NCI-H526 treated with DMSO at 0.1 percent for 48 hours (cell line): ENCODE results near the gene UNC45B.
"Not testable (repeated sequence)": the region's sequence is repeated elsewhere in the genome, so short reads cannot be mapped to it uniquely, and the experiment has no call there.

ENCODE experiments used
- DNase-seq: peaks from one replicate; lab custom pipeline; 2025; lab: John Stamatoyannopoulos, UW

Gene UNC45B

DNA sequence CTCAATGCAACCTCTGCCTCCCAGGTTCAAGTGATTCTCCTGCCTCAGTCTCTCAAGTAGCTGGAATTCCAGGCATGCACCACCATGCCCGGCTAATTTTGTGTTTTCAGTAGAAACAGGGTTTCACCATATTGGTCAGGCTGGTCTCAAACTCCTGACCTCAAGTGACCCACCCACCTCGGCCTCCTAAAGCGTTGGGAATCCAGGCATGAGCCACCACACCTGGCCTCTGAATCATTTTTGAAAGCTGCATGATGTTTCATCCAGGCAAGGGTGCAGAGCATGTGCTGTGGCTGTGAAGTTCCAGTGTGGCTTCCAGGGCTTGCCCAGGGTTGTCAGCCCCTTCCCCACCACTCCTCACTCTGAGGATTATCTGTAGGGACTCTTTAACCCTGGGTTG lies 24.7 kb downstream of the UNC45B start:
- not testable (repeated sequence) for DNase-seq

DNA sequence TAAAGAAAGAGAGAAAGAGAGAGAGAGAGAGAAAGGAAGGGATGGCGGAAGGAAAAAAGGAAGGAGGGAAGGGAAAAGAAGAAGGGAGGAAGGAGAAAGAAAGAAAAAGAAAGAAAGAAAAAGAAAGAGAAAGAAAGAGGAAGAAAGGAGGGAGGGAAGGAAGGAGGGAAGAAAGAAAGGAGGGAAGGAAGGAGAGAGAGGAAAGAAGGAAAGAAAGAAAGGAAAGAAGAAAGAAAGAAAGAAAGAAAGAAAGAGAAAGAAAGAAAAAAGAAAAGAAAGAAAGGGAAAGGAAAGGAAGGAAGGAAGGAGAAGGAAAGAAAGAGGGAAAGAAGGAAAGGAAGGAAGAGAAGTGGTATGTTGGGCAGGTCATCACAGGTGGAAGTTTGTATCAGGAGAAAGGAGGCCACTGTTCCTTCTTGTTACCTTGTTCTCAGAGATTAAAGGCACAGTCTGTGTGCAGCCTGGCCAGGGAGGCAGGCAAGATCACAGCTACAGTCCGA lies 27.3 kb downstream of the UNC45B start:
- no peak for DNase-seq

DNA sequence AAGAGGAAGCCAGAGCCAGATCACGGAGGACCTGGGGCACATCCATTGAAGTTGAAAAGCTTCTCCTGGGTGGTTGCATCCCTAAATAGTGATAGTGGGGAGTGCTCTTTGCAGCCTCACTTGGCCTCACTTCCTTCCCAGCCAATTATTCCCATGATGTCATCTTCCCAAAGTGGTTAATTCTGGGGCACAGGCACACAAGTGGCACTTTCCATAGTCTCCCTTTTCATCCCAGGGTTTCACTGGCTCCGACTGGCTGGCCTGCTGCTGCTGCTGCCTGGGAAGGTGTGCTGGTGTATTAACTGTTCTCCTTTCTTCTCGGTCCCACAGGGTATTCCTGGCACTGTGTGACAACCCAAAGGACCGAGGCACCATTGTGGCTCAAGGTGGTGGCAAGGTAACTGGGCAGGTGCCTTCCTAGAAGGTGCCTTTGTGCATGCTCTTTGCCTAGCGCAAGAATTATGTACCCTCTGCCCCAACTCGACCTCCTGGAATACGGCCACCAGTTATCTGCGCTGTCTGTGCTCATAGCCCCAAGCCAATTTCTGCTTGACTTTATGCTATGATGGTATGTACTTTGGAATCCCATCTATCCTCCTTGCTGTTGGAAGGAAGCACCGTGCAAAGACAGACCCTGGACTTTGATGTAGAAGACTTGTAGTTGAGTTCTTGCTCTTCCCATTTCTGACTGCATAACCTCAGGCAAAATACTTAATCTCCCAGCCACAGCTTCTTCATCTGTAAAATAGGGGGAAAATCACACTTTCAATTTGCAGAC lies 28.2 kb downstream of the UNC45B start:
- DNase-seq: no peak

DNA sequence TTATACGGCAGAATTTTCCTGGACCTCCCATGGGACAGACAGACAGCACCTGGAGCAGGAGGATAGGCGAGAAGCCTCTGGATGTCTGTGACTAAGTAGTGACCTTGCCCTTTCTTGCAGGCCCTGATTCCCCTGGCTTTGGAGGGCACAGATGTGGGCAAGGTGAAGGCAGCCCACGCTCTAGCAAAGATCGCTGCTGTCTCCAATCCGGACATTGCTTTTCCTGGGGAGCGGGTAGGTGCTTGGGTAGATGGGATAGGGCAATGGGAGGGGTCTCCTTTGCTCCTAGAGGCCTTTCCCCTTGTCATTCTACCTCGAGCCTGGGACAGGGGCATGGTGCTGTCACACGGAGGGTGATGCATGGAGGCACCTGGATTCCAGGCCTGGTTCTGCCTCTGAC lies 29.3 kb downstream of the UNC45B start:
- no peak for DNase-seq

DNA sequence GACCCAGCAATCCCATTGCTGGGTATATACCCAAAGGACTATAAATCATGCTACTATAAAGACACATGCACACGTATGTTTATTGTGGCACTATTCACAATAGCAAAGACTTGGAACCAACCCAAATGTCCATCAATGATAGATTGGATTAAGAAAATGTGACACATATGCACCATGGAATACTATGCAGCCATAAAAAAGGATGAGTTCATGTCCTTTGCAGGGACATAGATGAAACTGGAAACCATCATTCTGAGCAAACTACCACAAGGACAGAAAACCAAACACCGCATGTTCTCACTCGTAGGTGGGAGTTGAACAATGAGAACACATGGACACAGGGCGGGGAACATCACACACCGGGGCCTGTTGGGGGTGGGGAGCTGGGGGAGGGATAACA lies 31.8 kb downstream of the UNC45B start:
- DNase-seq: not testable (repeated sequence)

DNA sequence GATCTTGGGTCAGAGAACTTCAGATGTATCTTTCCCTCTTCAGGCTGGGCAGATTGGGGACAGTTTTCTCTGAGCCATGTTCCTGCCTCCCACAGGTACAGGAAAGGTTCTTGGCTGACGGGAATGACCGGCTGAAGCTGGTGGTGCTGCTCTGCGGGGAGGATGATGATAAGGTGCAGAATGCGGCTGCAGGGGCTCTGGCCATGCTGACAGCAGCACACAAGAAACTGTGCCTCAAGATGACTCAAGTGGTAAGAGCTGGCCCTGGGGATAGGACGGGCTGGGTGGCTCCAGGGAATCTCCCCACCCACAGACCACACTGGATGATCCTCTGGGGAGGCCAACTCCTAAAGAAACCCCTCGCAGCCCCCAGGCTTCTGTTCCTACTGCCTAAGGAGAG lies 35.7 kb downstream of the UNC45B start:
- DNase-seq: no peak

DNA sequence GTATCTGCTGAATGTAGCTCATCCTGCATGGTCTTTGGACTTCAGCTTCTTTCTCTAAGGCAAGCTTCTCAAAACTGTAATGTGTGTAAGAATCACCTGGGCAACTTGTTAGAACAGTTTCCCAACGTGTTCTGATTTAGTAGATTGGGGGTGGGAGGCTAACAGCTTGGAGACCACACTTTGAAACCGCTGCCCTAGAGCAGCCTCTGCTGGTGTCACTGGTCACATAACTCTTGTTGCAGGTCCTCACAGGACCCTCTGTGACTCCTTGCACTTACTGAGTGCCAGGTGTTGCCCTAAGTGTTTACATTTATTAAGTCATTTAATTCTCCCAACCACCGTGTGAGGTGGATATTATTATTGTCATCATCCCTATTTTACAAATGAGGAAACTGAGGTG lies 36.7 kb downstream of the UNC45B start:
- DNase-seq: no peak

DNA sequence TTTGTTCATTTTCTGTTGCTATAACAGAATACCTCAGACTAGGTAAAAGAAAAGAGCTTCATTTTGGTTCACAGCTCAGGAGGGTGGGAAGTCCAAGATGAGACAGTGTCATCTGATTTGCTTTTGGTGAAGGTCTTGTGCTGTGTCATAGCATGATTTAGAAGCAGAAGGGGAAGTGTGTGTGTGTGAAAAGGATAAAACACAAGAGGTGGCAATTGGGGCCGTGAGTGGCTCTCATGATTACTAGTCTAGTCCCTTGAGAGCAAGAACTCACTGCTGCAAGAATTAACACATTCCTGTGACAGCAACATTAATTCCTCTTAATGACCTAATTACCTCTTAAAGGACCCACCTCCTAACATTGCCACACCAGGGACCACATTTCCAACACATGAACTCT lies 38.2 kb downstream of the UNC45B start:
- no peak for DNase-seq

DNA sequence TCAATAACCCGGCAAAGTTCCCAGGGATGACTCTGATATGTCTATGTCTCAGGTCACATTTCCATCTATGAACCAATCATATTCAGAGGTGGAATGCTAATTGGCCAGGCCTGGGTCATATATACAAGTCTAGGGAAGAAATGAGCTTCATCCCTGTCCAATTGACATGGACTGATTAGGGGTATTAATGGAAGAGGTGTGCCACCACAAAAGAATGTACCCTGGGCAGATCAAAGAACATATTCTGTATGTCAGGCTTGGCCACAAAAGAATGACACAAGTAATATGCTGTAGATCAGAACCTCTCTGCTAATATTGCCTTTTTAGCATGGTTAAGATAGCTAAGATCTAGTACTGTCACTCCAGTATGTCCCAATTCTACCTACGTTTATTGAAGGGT lies 39.9 kb downstream of the UNC45B start:
- DNase-seq: no peak

DNA sequence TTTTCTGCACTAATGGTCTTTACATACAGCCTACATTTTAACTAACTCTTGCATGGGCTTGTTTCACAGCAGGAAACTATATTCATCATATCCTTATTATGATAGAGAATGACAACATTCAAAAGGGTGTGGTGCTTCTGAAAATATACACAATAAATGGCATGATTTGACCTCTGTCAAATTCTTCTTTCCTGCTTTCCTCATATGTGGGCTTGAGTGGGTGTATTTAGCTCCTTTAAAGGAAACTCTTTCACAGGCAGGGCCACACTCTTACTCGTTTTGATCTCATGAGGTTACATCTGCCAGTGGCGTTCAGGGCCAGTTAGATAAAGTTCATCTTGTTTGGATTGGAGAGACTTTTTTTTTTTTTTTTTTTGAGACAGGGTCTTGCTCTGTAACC lies 40.5 kb downstream of the UNC45B start:
- no peak for DNase-seq

DNA sequence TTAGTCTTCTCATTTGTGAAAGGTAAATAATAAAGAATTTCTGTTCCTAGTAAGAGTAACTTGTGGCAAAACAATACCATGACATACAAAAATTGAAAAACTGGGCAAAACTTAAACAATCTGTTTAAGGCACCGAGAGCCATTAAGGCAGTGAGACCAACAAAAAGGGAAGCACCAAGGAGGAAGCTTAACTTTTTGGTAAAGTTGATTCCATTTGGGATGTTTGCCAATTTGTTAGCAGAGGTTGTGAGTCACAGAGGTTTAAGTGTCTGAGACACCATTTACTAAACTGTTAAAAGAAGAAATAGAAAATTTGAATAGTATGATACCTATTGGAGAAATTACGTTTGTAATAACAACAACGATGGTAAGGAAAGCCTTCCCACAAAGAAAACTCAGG lies 41.7 kb downstream of the UNC45B start:
- no peak for DNase-seq

DNA sequence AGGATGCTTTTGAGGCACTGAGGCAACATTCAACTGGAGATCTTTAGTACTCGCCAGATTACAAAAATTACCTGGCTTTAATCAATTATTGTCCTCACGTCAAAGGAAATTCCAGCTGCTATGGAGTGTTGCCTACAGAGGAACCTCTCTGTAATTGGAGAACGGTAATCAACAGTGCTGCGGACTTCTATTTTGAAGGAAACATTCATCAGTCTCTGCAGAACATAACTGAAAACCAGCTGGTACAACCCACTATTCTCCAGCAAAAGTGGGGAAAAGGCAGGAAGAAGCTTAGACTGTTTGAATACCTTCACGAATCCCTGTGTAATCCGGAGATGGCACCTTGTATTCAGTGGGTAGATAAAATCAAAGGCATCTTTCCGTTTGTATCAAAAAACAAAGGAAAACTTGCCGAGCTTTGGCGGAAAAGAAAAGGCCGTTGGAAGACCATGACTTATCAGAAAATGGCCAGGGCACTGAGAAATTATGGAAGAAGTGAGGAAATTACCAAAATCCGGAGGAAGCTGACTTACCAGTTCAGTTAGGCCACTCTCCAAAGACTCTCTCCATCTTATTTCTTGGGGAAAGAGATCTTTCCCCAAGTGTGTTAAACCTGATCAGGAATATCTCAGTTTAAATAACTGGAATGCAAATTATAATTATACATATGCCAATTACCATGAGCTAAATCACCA lies 43.5 kb downstream of the UNC45B start:
- DNase-seq: no peak

DNA sequence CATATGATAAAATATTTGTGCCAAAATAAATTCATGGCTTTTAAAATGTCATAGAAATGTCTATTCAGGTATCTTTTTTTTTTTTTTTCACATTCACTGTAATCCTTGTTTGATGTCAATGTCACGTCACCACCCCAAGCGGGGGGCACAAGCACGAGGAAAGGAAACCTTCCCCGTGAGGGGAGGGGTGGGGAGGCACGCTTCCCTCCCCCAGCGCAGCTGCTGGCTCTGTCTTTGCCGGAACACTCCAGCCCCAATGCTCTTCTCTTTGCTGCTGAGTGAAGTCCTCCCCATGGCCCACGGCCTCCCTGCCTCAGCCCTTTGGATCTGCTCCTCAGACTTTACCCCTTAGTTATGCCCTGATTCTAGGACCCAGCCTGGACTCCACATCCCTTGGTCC lies 45.1 kb downstream of the UNC45B start:
- DNase-seq: no peak

DNA sequence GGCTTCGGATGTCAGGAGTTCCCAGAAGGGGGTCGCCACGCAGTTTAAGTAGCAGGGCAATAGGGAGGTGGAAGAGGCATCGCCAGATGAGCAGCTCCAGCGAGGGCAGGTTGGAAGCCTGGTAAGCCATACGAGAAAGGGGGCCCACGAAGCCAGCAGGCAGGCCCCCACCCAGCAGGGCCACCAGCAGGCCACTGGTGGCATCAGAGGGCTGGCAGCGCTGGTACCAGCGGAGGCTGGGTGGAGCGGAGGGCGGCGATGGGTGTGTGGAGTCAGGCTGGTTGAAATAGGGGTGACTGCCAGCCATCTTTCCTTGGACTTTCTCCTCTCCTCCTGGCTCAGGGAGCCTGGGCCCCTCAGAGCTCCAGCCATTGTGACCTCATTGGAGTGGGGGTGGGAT lies 46.4 kb downstream of the UNC45B start, which contains the start of gene SLC35G3:
Gene SLC35G3 (minus strand): TSS at position 393 of the 400 bp plus-strand sequence. CDS start 86 bp downstream, at position 307.
- not testable (repeated sequence) for DNase-seq

DNA sequence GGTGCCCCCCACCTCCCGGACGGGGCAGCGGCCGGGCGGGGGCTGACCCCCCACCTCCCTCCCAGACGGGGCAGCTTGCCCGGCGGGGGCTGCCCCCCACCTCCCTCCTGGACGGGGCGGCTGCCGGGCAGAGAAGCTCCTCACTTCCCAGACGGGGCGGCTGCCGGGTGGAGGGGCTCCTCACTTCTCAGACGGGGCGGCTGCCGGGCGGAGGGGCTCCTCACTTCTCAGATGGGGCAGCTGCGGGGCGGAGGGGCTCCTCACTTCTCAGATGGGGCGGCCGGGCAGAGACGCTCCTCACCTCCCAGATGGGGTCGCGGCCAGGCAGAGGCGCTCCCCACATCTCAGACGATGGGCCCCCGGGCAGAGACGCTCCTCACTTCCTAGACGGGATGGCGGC lies 47.4 kb downstream of the UNC45B start:
- DNase-seq: not testable (repeated sequence)

DNA sequence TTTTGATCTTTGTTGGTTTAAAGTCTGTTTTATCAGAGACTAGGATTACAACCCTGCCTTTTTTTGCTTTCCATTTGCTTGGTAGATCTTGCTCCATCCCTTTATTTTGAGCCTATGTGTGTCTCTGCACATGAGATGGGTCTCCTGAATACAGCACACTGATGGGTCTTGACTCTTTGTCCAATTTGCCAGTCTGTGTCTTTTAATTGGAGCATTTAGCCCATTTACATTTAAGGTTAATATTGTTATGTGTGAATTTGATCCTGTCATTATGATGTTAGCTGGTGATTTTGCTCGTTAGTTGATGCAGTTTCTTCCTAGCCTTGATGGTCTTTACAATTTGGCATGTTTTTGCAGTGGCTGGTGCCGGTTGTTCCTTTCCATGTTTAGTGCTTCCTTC lies 55.0 kb downstream of the UNC45B start:
- not testable (repeated sequence) for DNase-seq

DNA sequence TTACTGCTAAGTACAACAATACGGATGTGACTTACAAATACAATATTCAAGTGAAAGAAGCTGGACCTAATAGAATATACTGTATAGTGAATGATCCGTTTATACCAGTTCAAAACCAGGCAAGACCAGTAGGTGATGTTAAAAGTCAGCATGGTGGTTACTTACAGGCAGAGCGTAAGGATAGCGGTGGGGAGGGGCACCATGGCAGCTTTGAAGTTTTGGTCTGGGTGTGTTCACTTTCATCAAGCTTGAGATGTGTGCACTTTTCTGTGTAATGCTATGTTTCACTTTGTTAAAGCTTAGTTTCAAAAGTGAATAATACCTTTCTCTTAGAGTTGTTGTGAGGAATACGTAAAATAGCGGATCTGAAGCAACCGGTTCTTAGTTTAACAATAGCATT lies 63.1 kb downstream of the UNC45B start:
- no peak for DNase-seq

DNA sequence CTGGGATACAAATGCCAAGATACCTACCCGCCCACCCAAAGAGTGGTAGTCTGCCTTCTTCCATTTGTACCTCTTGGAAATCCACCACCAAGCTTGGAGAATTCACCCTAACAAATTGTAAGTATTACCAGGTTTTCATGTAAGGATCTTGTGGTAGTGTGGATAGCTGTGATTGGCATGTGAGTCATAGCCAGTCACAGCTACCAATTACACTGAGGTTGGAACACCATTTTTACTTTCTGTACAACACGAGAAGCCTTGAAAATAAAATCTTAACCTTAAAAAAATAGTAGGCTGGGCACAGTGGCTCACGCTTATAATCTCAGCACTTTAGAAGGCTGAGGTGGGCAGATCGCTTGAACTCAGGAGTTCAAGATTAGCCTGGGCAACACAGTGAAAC lies 65.1 kb downstream of the UNC45B start:
- DNase-seq: no peak

DNA sequence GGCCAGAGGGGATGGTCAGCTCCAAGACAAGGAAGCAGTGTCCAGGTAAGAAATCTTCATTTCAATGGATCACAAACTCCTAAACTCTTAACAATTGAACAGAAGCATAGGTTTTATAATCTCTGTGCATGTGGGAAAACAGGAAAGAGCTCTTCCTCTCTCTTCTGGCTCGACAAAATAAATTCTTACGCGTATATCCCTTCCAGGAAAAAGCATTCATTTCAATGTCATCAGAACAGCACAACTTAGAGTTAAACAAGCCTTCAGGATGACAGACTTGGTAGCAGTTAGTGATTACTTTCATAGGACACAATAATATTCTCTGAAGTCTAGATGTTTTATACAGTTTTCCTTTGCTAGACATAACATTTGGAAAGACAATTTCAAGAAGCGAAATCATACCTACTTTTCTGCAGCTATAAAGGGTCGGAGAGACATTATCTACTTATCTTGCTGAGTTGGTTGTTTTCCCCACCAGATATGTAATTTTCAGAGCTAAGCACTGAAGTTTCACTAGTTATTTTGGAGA lies 65.9 kb downstream of the UNC45B start:
- DNase-seq: no peak

DNA sequence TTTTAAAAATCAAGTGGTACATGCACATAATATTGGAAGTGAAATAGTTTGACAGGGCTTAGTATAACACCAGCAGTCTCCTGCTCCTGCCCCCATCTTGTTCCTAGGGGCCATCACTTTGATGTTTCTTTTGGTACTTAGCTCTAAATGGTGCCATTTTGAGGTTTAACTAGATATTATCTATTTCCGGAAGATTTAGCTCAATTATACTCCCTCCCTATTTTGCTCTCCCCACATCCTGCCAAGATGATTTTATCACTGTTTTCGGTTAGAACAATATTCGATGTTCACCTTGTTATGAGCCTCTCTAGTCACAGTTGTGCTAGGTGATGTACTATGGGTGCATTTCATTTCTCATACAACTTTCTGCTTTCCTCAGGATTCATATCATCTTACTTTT lies 66.6 kb downstream of the UNC45B start:
- no peak for DNase-seq

DNA sequence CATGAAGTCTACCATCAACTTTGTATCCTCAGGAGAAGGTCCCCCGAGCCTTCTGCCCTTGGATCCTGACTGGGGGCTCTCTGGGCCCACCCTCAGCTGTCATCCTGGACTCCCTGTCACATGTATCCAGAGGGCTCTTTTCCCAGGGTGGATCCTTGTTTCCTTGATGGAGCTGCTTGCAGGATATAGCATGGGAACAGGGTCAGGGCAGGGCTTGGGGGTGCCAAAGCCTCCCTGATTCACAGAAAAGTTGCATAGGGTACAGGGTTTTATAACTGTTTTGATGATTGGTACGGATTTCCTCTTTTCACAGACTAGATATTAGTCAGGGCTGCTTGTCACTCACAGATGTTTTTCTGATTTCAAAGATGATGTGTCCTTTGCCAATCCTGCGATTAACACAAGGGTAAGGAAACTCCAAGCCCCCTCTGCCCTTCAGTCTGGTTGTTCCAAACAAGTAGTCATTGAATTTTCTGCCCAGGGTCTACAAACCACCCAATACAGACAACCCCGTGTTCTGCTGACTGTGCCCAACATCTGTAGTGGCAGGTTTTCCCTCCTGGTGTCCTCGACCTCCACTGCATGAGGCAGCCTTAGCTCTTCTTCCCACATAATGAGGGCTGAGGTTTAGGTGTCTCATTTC lies 67.1 kb downstream of the UNC45B start:
- DNase-seq: no peak

DNA sequence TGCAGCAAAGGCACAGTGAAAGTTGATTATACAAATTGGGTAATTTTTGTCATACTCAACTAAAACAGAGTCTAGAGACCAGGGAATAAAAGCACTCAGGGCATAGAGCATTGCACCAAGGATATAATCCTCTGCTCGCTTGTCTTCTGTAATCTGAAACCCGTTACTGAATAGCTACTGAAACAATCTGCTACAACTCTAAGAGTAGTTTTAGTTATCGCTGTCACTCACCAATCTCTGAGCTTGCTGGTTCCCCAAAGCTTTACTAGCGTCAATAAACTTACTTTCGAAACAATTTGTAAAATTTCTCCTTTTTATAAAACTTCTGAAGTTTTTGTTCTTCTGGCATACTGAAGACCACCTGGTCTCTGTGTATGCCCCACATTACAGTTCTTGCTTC lies 69.5 kb downstream of the UNC45B start:
- no peak for DNase-seq

DNA sequence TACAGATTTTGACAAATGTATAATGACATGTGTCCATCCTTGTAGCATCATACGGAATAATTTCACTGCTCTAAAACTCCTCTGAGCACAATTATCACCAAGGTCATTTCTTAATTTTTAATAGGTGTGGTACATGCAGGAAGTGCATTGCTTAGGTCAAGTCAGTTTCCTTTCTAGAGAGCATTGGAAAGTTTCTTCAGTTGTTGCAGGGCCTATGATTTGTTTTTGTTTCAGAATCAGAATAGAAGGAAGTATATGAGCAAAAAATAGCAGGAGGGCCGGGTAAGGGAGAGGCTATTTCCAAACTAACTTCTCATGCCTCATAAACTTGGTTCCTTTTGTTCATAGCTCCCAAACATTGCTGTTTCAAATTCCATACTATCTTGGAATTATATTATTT lies 71.3 kb downstream of the UNC45B start:
- DNase-seq: no peak
